Loucy (cell line): Measurements from ENCODE around the gene THSD7A.

Source experiments
- H2AFZ ChIP-seq: fragments of 200-600 bp; sonication (generic); 2 replicates; pipeline ENCODE4 v1.6.0; 2016; ENCODE audit warnings: antibody characterized with exemption, mild to moderate bottlenecking, low read length, moderate library complexity
- H3F3A ChIP-seq: fragments of 200-600 bp; 2 replicates; pipeline ENCODE4 v1.6.0; 2016; ENCODE audit warnings: antibody characterized with exemption, low read depth, mild to moderate bottlenecking
- H3K27me3 ChIP-seq: fragments of 200-600 bp; sonication (generic); 2 replicates; pipeline ENCODE4 v1.6.1; 2014; ENCODE audit warnings: low read length, mild to moderate bottlenecking; ENCODE audit not compliant: insufficient read depth, poor library complexity, severe bottlenecking
- H3K36me3 ChIP-seq: fragments of 200-600 bp; sonication (generic); 2 replicates; pipeline ENCODE4 v1.6.1; 2016; ENCODE audit warnings: low read length; ENCODE audit not compliant: insufficient read depth
- H3K4me1 ChIP-seq: fragments of 200-600 bp; sonication (generic); 2 replicates; pipeline ENCODE4 v1.5.1; 2014; ENCODE audit warnings: low read length, mild to moderate bottlenecking; ENCODE audit not compliant: insufficient read depth, poor library complexity, severe bottlenecking
- H3K4me2 ChIP-seq: fragments of 200-600 bp; sonication (generic); 2 replicates; pipeline ENCODE4 v1.6.0; 2014; ENCODE audit warnings: antibody characterized with exemption, low read length, low read depth, mild to moderate bottlenecking; ENCODE audit not compliant: poor library complexity, severe bottlenecking
- H3K4me3 ChIP-seq: fragments of 200-600 bp; sonication (generic); 2 replicates; pipeline ENCODE4 v1.5.1; 2014; ENCODE audit warnings: low read length, mild to moderate bottlenecking, mixed read lengths; ENCODE audit not compliant: poor library complexity, severe bottlenecking
- H3K79me2 ChIP-seq: fragments of 200-600 bp; sonication (generic); 2 replicates; pipeline ENCODE4 v1.6.1; 2014; ENCODE audit warnings: low read length; ENCODE audit not compliant: insufficient read depth
- H3K9ac ChIP-seq: fragments of 200-600 bp; sonication (generic); 2 replicates; pipeline ENCODE4 v1.6.0; 2014; ENCODE audit warnings: mild to moderate bottlenecking, low read depth, low read length, moderate library complexity; ENCODE audit not compliant: poor library complexity, severe bottlenecking
- H3K9me2 ChIP-seq: fragments of 200-600 bp; sonication (generic); replicated peaks from 2 replicates; pipeline ENCODE4 v1.6.1; 2016; ENCODE audit warnings: low read depth, low read length, mixed read lengths
- H3K9me3 ChIP-seq: fragments of 200-600 bp; sonication (generic); 2 replicates; pipeline ENCODE4 v1.6.1; 2014; ENCODE audit warnings: mild to moderate bottlenecking, antibody characterized with exemption, low read length, low read depth; ENCODE audit not compliant: insufficient read depth
- H4K20me1 ChIP-seq: fragments of 200-600 bp; sonication (generic); 2 replicates; pipeline ENCODE4 v1.6.0; 2014; ENCODE audit warnings: antibody characterized with exemption, low read length, mild to moderate bottlenecking; ENCODE audit not compliant: insufficient read depth, poor library complexity, severe bottlenecking
- EZH2phosphoT487 ChIP-seq: fragments of 200-600 bp; IDR thresholded peaks from 2 replicates; pipeline ENCODE4 v1.6.1; 2018; ENCODE audit warnings: antibody characterized with exemption, mild to moderate bottlenecking, moderate library complexity, borderline replicate concordance
- TF ChIP-seq, protein P1 (sequence below): fragments of 200-600 bp; sonication (generic); conservative IDR thresholded peaks from 2 replicates; pipeline ENCODE4 v1.5.1; 2014; ENCODE audit warnings: mild to moderate bottlenecking, antibody characterized with exemption, low read length

THSD7A gene

DNA sequence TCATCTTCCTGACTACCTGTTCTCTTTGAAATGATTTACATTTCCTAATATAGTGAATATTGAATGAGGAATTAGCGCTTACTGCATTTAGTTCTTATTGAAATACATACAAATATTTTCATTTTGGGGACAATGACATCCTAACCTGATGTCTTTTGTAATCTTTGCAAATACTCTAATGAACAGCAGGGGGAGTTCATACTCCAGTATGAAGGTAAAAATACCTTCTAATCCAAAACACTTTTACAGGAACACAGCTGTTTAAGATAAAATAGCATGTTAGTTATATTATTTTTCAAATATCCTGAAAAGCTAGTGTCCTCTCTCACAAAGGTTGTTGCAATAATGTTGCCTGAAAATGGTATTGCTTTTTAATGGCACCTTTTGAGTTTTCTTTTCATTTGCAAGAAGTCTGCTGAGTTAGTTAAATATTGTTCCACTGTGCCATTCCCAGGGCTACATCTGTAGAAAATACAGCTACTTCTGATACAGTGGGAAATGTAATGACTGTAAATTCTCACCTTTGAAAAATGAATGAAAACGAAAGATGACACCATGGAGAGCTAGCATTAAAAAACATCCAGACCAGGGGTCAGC, 458.4 kb downstream of the THSD7A start:
- H2AFZ ChIP-seq: peak overlapping the region; percentile 32; the same call in 1 of the 2 replicates
- no peaks in the 10 kb centered on the region for H3K27me3 ChIP-seq
- no peaks in the 10 kb centered on the region for H3K79me2 ChIP-seq
- H3F3A ChIP-seq: no peaks in the 10 kb centered on the region
- H3K36me3 ChIP-seq: no peaks in the 10 kb centered on the region
- no peaks in the 10 kb centered on the region for H3K4me1 ChIP-seq
- TF ChIP-seq, protein P1, sequence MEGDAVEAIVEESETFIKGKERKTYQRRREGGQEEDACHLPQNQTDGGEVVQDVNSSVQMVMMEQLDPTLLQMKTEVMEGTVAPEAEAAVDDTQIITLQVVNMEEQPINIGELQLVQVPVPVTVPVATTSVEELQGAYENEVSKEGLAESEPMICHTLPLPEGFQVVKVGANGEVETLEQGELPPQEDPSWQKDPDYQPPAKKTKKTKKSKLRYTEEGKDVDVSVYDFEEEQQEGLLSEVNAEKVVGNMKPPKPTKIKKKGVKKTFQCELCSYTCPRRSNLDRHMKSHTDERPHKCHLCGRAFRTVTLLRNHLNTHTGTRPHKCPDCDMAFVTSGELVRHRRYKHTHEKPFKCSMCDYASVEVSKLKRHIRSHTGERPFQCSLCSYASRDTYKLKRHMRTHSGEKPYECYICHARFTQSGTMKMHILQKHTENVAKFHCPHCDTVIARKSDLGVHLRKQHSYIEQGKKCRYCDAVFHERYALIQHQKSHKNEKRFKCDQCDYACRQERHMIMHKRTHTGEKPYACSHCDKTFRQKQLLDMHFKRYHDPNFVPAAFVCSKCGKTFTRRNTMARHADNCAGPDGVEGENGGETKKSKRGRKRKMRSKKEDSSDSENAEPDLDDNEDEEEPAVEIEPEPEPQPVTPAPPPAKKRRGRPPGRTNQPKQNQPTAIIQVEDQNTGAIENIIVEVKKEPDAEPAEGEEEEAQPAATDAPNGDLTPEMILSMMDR: peak; percentile 82
- TF ChIP-seq EZH2phosphoT487: no peak
- H4K20me1 ChIP-seq: no peaks in the 10 kb centered on the region
- no peak overlapping the region for H3K4me3 ChIP-seq
- H3K9me3 ChIP-seq: no peaks in the 10 kb centered on the region
- no peak overlapping the region for H3K4me2 ChIP-seq
- H3K9me2 ChIP-seq: no peaks in the 10 kb centered on the region
- no peak overlapping the region for H3K9ac ChIP-seq

DNA sequence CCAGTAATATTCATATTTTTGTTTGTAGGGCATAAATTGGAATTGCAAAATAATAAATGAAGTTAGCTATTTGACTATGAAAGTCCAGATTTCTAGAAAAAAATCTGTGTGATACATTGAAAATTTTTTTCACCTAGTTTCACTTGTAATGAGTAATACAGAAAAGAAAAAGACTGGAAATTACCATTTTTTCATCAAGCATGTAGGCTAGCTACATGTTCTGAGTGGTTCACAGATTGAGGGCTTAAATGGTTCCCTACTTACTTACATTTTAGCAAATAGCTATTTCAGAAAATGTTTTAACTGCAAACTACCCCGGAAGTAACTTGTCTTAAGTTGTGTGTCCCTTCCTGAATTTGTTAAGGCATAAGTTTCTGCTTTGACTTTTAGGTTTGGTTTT, 462.3 kb downstream of the THSD7A start:
- Histone ChIP-seq H3K9me3 (no peaks in the 10 kb centered on the region), H3K9me2 (no peaks in the 10 kb centered on the region), H3K4me2 (no peak overlapping the region), H3K9ac (no peak overlapping the region), H2AFZ (no peak overlapping the region; the same call in 1 of the 2 replicates), H3K36me3 (no peaks in the 10 kb centered on the region), H4K20me1 (no peaks in the 10 kb centered on the region), H3K4me1 (no peaks in the 10 kb centered on the region), H3K79me2 (no peaks in the 10 kb centered on the region), H3K4me3 (no peak overlapping the region), H3F3A (no peaks in the 10 kb centered on the region), H3K27me3 (no peaks in the 10 kb centered on the region)
- TF ChIP-seq, protein P1: no peak
- no peak for TF ChIP-seq EZH2phosphoT487

DNA sequence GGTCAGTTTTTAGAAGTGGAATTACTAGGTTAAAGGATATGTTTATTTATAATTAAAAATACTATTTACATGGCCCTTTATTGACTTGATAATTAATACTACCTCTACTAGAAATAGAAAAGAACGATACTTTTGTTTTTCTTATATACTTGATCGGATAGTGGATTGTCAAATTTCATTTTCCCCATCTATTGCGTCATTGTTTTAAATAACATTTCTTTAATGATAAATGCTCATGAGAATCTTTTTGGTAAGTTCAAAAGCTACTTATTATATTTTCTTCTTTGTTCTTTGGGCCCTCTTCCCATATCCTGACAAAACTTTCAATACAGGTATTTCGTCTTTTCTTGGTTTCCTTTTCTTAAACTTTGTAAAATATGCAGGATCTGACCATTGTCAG, 465.9 kb downstream of the THSD7A start:
- no peak overlapping the region for H3K9ac ChIP-seq
- no peaks in the 10 kb centered on the region for H3K36me3 ChIP-seq
- TF ChIP-seq, protein P1: no peak
- no peak for TF ChIP-seq EZH2phosphoT487
- H3K4me1 ChIP-seq: no peaks in the 10 kb centered on the region
- H3F3A ChIP-seq: no peaks in the 10 kb centered on the region
- no peaks in the 10 kb centered on the region for H3K27me3 ChIP-seq
- H2AFZ ChIP-seq: no peak overlapping the region
- H4K20me1 ChIP-seq: no peaks in the 10 kb centered on the region
- no peaks in the 10 kb centered on the region for H3K79me2 ChIP-seq
- H3K4me3 ChIP-seq: no peak overlapping the region
- no peaks in the 10 kb centered on the region for H3K9me3 ChIP-seq
- H3K9me2 ChIP-seq: no peaks in the 10 kb centered on the region
- H3K4me2 ChIP-seq: no peak overlapping the region
